Measurements from ENCODE around the gene SNX3.

SNX3 gene

GRCh38 chr6:108203189-108204112, 57.4 kb downstream of the SNX3 start:
- DNase-seq (ENCODE audit: low spot score): no peak

GRCh38 chr6:108200631-108201030, 60.2 kb downstream of the SNX3 start:
- DNase-seq (ENCODE audit: low spot score): no peak

- DNase-seq (ENCODE audit: low spot score): no peak
These were observed 60.7 kb downstream of the SNX3 start for GRCh38 chr6:108200186-108200585.

- DNase-seq (ENCODE audit: low spot score): no peak
These were observed 61.9 kb downstream of the SNX3 start for GRCh38 chr6:108198761-108199498.

GRCh38 chr6:108195209-108195608, 65.6 kb downstream of the SNX3 start:
- DNase-seq (ENCODE audit: low spot score): no peak

GRCh38 chr6:108194503-108194902, 66.3 kb downstream of the SNX3 start:
- no peak for DNase-seq (ENCODE audit: low spot score)

DNA sequence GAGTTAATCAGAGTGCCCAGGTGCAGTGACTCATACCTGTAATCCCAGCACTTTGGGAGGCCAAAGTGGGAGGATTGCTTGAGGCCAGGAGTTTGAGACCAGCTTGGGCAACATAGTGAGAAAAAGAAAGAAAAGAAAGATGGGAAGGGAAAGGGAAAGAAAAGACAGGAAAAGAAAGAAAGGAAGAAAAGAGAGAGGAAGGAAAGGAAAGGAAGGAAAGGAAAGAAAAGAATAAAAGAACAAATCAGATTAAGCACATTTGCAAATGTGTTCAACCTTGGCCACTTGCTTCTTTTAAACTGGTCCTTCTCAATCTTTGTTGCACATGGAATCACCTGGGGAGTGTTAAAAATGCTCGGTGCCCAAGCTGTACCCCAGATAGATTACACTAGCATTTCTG, 67.0 kb downstream of the SNX3 start:
- DNase-seq (ENCODE audit: low spot score): no peak

GRCh38 chr6:108193131-108193530, 67.7 kb downstream of the SNX3 start:
- no peak for DNase-seq (ENCODE audit: low spot score)

DNA sequence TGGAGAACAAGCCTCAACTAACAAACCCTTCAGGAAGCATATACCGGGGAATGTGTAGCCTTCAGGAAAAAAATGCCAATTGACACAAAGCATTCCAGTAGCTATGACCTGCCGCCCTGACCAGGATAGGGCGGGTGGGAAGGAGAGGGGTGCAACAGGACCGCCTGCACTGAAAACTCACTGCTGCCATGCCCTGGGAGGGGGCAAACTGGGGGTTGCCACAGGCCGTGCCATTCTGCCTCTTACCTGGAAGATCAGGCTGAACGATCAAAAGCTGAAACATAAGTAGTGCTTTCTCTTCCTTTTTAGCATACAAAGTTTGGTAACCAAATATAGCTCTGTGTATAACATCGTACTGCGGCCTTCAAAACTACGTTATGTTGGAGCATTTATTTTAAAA, 73.3 kb downstream of the SNX3 start:
- no peak for DNase-seq (ENCODE audit: low spot score)

DNA sequence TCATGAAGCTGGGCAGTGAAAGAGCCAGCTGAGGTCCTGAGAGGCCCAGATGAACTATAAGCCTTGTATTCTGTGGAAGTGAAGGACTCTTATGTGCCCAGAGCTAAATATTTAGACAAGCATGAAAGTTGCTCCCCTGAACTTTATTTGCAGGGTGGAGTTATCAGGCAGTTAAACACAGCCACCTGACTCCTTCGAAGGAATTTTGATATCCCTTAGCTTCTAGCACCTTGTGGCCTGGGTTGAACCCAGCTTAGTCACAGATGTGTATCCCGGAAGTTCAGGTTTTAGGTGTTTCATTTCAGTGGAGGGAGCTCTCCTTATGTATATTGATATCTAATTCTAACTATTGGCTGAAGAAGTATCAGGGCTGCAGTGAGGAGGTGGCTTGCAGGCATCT, 74.6 kb downstream of the SNX3 start:
- DNase-seq (ENCODE audit: low spot score): no peak

DNA sequence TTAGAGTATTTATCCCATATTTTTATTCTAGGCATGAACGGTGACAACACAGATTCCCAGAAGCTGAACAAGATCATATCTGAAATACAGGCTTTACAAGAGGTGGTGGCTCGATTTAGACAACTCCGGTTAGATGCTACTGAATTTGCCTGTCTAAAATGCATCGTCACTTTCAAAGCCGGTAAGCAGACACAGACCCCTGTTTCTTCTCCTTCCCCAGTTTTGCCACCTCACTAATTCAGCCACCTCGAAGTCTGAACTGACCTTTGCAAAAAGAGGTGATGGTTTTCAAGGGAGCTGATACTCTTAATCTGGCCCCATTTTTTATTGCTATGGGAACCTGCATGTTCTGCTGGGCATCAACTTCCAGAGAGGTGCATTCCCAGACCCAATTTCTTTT, 80.1 kb downstream of the SNX3 start:
- no peak for DNase-seq (ENCODE audit: low spot score)

- no peak for DNase-seq (ENCODE audit: low spot score)
These were observed 80.6 kb downstream of the SNX3 start for GRCh38 chr6:108180266-108180665.

DNA sequence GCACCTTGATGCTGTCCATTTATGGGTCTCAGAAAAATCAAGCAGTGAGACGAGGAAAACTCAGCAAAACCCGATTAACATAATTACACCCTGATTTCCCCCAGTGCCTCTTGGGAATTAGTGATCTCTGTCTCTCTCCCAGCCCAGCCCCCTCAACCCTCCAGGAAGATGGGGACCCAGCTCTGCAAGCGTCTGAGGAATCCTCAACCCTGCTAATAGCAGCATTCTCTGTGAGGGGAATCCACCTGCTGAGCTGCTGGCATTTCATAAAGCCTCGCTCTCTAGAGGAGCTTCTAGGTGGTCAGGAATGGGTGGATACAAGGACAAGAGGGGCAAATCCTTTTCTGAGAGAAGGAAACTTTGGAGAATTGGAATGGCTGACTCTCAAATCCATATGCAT, 81.1 kb downstream of the SNX3 start:
- DNase-seq (ENCODE audit: low spot score): no peak

- no peak for DNase-seq (ENCODE audit: low spot score)
These were observed 84.4 kb downstream of the SNX3 start for GRCh38 chr6:108176281-108177089.

- peak; percentile 85 for DNase-seq (ENCODE audit: low spot score)
These were observed 85.1 kb downstream of the SNX3 start for GRCh38 chr6:108175592-108176279.

DNA sequence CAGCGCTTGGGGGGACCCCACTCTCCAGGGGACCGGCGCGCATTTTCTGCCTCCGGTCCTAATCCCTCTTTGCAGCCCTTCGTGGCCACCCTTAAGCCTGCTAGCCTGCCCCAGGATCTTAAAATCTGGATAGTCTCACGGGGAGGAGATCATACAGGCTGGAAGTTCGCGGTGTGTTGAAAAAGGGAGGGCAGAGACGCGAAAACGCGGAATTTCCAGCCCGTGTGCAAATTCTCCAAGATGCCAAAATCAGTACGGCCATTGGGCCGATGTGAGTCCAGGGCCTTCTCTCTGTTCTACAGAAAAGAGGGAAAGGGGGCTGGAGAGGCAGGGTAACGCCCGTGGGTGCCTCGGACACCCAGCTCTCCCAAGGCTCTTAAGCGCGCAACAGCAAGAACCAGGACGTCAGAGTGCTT, 85.7 kb downstream of the SNX3 start:
- no peak for DNase-seq (ENCODE audit: low spot score)

- no peak for DNase-seq (ENCODE audit: low spot score)
These were observed 86.3 kb downstream of the SNX3 start for GRCh38 chr6:108174371-108175175.

GRCh38 chr6:108171918-108172516, 88.8 kb downstream of the SNX3 start:
- DNase-seq (ENCODE audit: low spot score): no peak

DNA sequence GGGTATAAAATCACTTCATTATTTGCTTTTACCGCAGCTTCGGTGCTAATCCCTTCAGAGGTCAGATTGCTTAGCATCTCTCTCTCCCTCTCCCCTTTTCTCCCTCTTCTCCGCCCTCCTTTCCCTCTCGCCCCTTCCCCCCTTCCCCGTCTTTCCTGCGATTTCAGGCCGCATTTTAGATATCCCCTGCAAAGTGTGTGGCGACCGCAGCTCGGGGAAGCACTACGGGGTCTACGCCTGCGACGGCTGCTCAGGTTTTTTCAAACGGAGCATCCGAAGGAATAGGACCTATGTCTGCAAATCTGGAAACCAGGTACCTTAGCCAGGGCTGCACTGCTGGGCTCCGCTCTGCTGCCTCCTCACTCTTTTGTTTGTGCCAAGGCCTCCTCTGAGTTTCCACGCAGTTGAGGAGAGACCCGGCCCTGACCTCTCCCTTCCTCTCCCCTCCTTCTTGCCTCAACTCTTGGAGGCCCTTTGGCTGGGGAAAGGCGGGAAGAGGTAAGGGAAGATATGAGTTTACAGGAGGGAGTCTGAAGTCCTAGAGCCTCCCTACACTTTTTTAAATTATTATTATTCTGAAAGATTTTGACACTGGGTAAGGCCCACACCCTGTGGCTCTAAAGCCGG, 89.4 kb downstream of the SNX3 start:
- DNase-seq (ENCODE audit: low spot score): no peak

Measured in HuH-7.5 (cell line).